ENCODE results near the gene ZC3H4. TPM values are rescaled to one million over a fixed set of nuclear protein-coding genes. Genes with fewer than 3 reads are reported as not detected.

ZC3H4 gene
- total and polyA plus RNA-seq, 2 donors (not counting 1 experiment from before 2014, with no cell fraction given): 8.4 to 13.5 TPM

DNA sequence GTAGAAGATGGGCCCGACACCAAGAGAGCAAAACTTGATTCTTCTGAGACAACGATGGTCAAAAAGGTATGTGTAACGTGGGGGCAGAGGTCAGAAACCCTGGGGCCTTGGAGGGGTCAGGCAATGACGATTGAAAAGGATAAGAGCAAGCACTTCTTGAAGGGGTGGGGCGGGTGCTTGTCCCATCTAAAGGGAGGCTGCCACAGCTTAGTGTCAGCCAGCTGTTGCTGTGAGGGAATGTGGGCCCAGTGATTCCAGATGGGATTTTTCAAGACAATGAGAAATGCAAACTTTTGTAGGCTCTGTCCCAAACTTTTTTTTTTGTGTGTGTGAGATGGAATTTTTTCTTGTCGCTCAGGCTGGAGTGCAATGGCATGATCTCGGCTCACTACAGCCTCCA, 41.6 kb upstream of the ZC3H4 start:
- peaks cover 14% of the 10 kb centered on the region for H3K79me2 ChIP-seq (ENCODE audit: control insufficient read depth, insufficient read depth, low read length)
- H3K27me3 ChIP-seq (ENCODE audit: control insufficient read depth, insufficient read depth, low read length): no peaks in the 10 kb centered on the region
- H2AFZ ChIP-seq (ENCODE audit: low read length): no peak overlapping the region
- H4K20me1 ChIP-seq (ENCODE audit: control insufficient read depth, extremely low read depth, insufficient read depth, low read length): no peaks in the 10 kb centered on the region
- peaks cover 11% of the 10 kb centered on the region for H3K36me3 ChIP-seq (ENCODE audit: control insufficient read depth, insufficient read depth, low read length)
- no peak overlapping the region for H3K4me2 ChIP-seq (ENCODE audit: extremely low read depth, insufficient read depth, low read length)
- H3K9me3 ChIP-seq (ENCODE audit: control insufficient read depth, insufficient read depth, low read depth, low read length): no peaks in the 10 kb centered on the region
- TF ChIP-seq EZH2 (IDR thresholded peaks at IDR 0.05; ENCODE audit: low read length, missing control alignments): no peak
- TF ChIP-seq, protein P1, sequence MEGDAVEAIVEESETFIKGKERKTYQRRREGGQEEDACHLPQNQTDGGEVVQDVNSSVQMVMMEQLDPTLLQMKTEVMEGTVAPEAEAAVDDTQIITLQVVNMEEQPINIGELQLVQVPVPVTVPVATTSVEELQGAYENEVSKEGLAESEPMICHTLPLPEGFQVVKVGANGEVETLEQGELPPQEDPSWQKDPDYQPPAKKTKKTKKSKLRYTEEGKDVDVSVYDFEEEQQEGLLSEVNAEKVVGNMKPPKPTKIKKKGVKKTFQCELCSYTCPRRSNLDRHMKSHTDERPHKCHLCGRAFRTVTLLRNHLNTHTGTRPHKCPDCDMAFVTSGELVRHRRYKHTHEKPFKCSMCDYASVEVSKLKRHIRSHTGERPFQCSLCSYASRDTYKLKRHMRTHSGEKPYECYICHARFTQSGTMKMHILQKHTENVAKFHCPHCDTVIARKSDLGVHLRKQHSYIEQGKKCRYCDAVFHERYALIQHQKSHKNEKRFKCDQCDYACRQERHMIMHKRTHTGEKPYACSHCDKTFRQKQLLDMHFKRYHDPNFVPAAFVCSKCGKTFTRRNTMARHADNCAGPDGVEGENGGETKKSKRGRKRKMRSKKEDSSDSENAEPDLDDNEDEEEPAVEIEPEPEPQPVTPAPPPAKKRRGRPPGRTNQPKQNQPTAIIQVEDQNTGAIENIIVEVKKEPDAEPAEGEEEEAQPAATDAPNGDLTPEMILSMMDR (conservative IDR thresholded peaks at IDR 0.05 in 1 of 2, IDR thresholded peaks at IDR 0.05 in 1 of 2; ENCODE audit: low read depth in 1 of 2, low read length in 2 of 2): no peak
- peak overlapping the region; percentile 26 for H3K27ac ChIP-seq (ENCODE audit: insufficient read depth, low read length)
- DNase-seq (ENCODE audit: low read depth in 2 of 2): peak in 1 of 2 donors; percentile 70
- no peak overlapping the region for H3K4me3 ChIP-seq (replicated peaks in 1 of 4; ENCODE audit: control extremely low read depth in 1 of 4, insufficient read depth in 1 of 4, low read depth in 3 of 4, low read length in 4 of 4)
- no peak overlapping the region for H3K9ac ChIP-seq (ENCODE audit: insufficient read depth, low read length)
- peaks cover 10% of the 10 kb centered on the region for H3K4me1 ChIP-seq (ENCODE audit: control insufficient read depth, extremely low read depth, insufficient read depth, low read length)

DNA sequence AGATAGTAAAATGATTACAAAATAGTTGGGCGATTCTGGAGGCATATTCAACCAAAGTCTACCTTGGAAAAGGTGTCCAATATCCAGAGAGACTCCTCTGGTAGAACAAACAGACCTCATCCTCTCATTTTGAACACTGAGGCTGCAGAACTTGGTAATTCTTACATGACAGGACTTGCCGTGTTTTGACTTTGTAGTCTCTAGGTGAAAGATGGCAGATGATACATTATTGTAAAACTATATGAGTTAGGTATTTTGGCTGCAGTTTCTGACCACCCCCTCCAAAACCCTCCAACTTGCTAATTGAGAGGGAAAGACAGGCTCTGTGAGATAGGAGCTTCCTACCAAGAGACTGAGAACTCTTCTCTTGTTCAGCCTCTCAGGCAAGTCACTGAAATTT, 39.7 kb upstream of the ZC3H4 start:
- H3K4me2 ChIP-seq (ENCODE audit: extremely low read depth, insufficient read depth, low read length): no peak overlapping the region
- H4K20me1 ChIP-seq (ENCODE audit: control insufficient read depth, extremely low read depth, insufficient read depth, low read length): no peaks in the 10 kb centered on the region
- no peak overlapping the region for H3K9ac ChIP-seq (ENCODE audit: insufficient read depth, low read length)
- peaks cover 8% of the 10 kb centered on the region for H3K36me3 ChIP-seq (ENCODE audit: control insufficient read depth, insufficient read depth, low read length)
- TF ChIP-seq EZH2 (IDR thresholded peaks at IDR 0.05; ENCODE audit: low read length, missing control alignments): no peak
- TF ChIP-seq, protein P1 (conservative IDR thresholded peaks at IDR 0.05 in 1 of 2, IDR thresholded peaks at IDR 0.05 in 1 of 2; ENCODE audit: low read depth in 1 of 2, low read length in 2 of 2): no peak
- H3K27ac ChIP-seq (ENCODE audit: insufficient read depth, low read length): no peak overlapping the region
- no peak overlapping the region for H3K4me3 ChIP-seq (replicated peaks in 1 of 4; ENCODE audit: control extremely low read depth in 1 of 4, insufficient read depth in 1 of 4, low read depth in 3 of 4, low read length in 4 of 4)
- H3K4me1 ChIP-seq (ENCODE audit: control insufficient read depth, extremely low read depth, insufficient read depth, low read length): peaks cover 9% of the 10 kb centered on the region
- H3K9me3 ChIP-seq (ENCODE audit: control insufficient read depth, insufficient read depth, low read depth, low read length): no peaks in the 10 kb centered on the region
- H3K79me2 ChIP-seq (ENCODE audit: control insufficient read depth, insufficient read depth, low read length): peaks cover 14% of the 10 kb centered on the region
- no peak for DNase-seq (ENCODE audit: low read depth in 2 of 2)
- no peak overlapping the region for H2AFZ ChIP-seq (ENCODE audit: low read length)
- no peaks in the 10 kb centered on the region for H3K27me3 ChIP-seq (ENCODE audit: control insufficient read depth, insufficient read depth, low read length)

DNA sequence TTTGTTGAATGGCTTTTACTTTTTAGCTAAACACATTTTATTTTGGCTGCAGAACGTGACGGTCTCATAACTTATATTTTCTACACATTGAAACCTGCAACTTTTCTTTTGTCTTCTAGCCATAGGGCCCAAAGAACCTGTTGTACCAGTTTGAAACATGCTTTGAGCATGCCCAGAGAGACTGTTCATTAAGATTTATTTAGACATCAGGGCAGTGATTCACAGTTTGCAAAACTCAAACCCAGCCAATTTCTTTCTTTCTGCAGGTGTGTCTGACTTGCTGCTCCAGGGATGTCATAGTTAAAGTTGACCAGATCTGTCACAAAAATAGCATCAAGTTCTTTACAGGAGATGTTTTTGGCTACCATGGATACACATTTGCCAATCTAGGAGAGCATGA, 39.1 kb upstream of the ZC3H4 start:
- Histone ChIP-seq H3K9me3 (ENCODE audit: control insufficient read depth, insufficient read depth, low read depth, low read length) (no peaks in the 10 kb centered on the region), H3K79me2 (ENCODE audit: control insufficient read depth, insufficient read depth, low read length) (peaks cover 17% of the 10 kb centered on the region), H2AFZ (ENCODE audit: low read length) (no peak overlapping the region), H3K27ac (ENCODE audit: insufficient read depth, low read length) (no peak overlapping the region), H3K4me2 (ENCODE audit: extremely low read depth, insufficient read depth, low read length) (no peak overlapping the region), H3K36me3 (ENCODE audit: control insufficient read depth, insufficient read depth, low read length) (peaks cover 7% of the 10 kb centered on the region), H3K27me3 (ENCODE audit: control insufficient read depth, insufficient read depth, low read length) (no peaks in the 10 kb centered on the region), H3K9ac (ENCODE audit: insufficient read depth, low read length) (no peak overlapping the region), H3K4me3 (replicated peaks in 1 of 4; ENCODE audit: control extremely low read depth in 1 of 4, insufficient read depth in 1 of 4, low read depth in 3 of 4, low read length in 4 of 4) (no peak overlapping the region), H4K20me1 (ENCODE audit: control insufficient read depth, extremely low read depth, insufficient read depth, low read length) (no peaks in the 10 kb centered on the region), H3K4me1 (ENCODE audit: control insufficient read depth, extremely low read depth, insufficient read depth, low read length) (peaks cover 5% of the 10 kb centered on the region)
- TF ChIP-seq EZH2 (IDR thresholded peaks at IDR 0.05; ENCODE audit: low read length, missing control alignments): no peak
- TF ChIP-seq, protein P1 (conservative IDR thresholded peaks at IDR 0.05 in 1 of 2, IDR thresholded peaks at IDR 0.05 in 1 of 2; ENCODE audit: low read depth in 1 of 2, low read length in 2 of 2): no peak
- DNase-seq (ENCODE audit: low read depth in 2 of 2): peak in 1 of 2 donors; percentile 8

All from fibroblast of lung (primary cell).